IMR-90 (cell line): ENCODE measurements around the gene PRR36. TPM values are rescaled to one million over a fixed set of nuclear protein-coding genes. Genes with fewer than 3 reads are reported as not detected.

Experiments
- ATAC-seq: fragments of 200-7000 bp; cut with Tn5 transposase; 2 replicates; pipeline ENCODE4 v1.9.1; 2020; ENCODE audit warnings: low read depth, mild to moderate bottlenecking, moderate library complexity
- BruUV-seq: library from RNA; stranded (reverse); fragments of 400-500 nt; replicated peaks from 2 replicates; lab custom pipeline; 2021; lab: Mats Ljungman, UMichigan
- CTCF ChIA-PET: fragments of 300-600 bp; formaldehyde crosslinking; extraction: SDS; loops from one replicate; lab custom pipeline; 2021; ENCODE audit warnings: antibody characterized with exemption; lab: Yijun Ruan, JAX
- POLR2A ChIA-PET: fragments of 300-600 bp; sonication (Branson Sonifier 250); formaldehyde crosslinking; loops from one replicate; lab custom pipeline; 2022; ENCODE audit warnings: antibody characterized with exemption; ENCODE audit not compliant: unreplicated experiment; lab: Charles Lee
- DNase-seq: peaks from one replicate; pipeline ENCODE4 v3.0.0; 2013
- H2AFZ ChIP-seq: replicated peaks from 2 replicates; pipeline ENCODE3; 2013; ENCODE audit warnings: low read length, mild to moderate bottlenecking; ENCODE audit not compliant: poor library complexity
- H2AK5ac ChIP-seq: 2 replicates; pipeline ENCODE4 v1.6.1; 2013; ENCODE audit warnings: low read depth, low read length, inconsistent platforms
- H2AK9ac ChIP-seq: replicated peaks from 2 replicates; pipeline ENCODE3; 2013; ENCODE audit warnings: mild to moderate bottlenecking, low read depth, low read length, moderate library complexity; ENCODE audit not compliant: poor library complexity
- H2BK120ac ChIP-seq: 2 replicates; pipeline ENCODE4 v1.6.1; 2013; ENCODE audit warnings: low read depth, low read length, inconsistent platforms
- H2BK15ac ChIP-seq: 3 replicates; pipeline ENCODE4 v1.6.1; 2013; ENCODE audit warnings: low read depth, low read length, inconsistent platforms
- H2BK20ac ChIP-seq: 2 replicates; pipeline ENCODE4 v1.6.1; 2013; ENCODE audit warnings: low read depth, mild to moderate bottlenecking, inconsistent platforms, low read length, moderate library complexity
- H2BK5ac ChIP-seq: 2 replicates; pipeline ENCODE4 v1.6.1; 2013; ENCODE audit warnings: mild to moderate bottlenecking, low read depth, low read length, inconsistent platforms; ENCODE audit not compliant: poor library complexity, severe bottlenecking
- H3K14ac ChIP-seq: replicated peaks from 2 replicates; pipeline ENCODE4 v1.6.1; 2013; ENCODE audit warnings: low read depth, low read length, inconsistent platforms
- H3K18ac ChIP-seq: 2 replicates; pipeline ENCODE4 v1.6.1; 2013; ENCODE audit warnings: low read depth, low read length, control low read depth
- H3K23ac ChIP-seq: 2 replicates; pipeline ENCODE4 v1.6.1; 2013; ENCODE audit warnings: low read depth, low read length, inconsistent platforms
- H3K27ac ChIP-seq: 2 replicates; pipeline ENCODE4 v1.5.1; 2013; ENCODE audit warnings: mild to moderate bottlenecking, control low read depth, low read length; ENCODE audit not compliant: insufficient read depth
- H3K27me3 ChIP-seq: 2 replicates; pipeline ENCODE4 v1.6.1; 2013; ENCODE audit warnings: low read length; ENCODE audit not compliant: control insufficient read depth, insufficient read depth
- H3K36me3 ChIP-seq: 2 replicates; pipeline ENCODE4 v1.6.1; 2013; ENCODE audit warnings: low read length, mixed read lengths; ENCODE audit not compliant: control insufficient read depth, insufficient read depth
- H3K4ac ChIP-seq: 2 replicates; pipeline ENCODE4 v1.6.1; 2013; ENCODE audit warnings: low read depth, low read length, inconsistent platforms
- H3K4me1 ChIP-seq: 2 replicates; pipeline ENCODE4 v1.6.1; 2013; ENCODE audit warnings: low read length, mixed read lengths; ENCODE audit not compliant: control insufficient read depth, insufficient read depth
- H3K4me2 ChIP-seq: 2 replicates; pipeline ENCODE4 v1.6.1; 2013; ENCODE audit warnings: low read depth, mild to moderate bottlenecking, control low read depth, low read length, moderate library complexity
- H3K4me3 ChIP-seq: 2 replicates; pipeline ENCODE4 v1.5.1; 2013; ENCODE audit warnings: low read depth, mild to moderate bottlenecking, control low read depth, low read length, moderate library complexity; ENCODE audit not compliant: insufficient read depth
- H3K56ac ChIP-seq: 2 replicates; pipeline ENCODE4 v1.6.1; 2013; ENCODE audit warnings: low read length, inconsistent platforms; ENCODE audit not compliant: insufficient read depth; ENCODE audit errors: extremely low read depth
- H3K79me1 ChIP-seq, 2 experiments: 2 replicates each; pipeline ENCODE4 v1.6.1; 2013; ENCODE audit warnings: low read length in 2 of 2, inconsistent platforms in 1 of 2, low read depth in 1 of 2
- H3K9ac ChIP-seq: 2 replicates; pipeline ENCODE4 v1.6.1; 2013; ENCODE audit warnings: low read depth, low read length, control low read depth
- H3K9me1 ChIP-seq: 2 replicates; pipeline ENCODE4 v1.6.1; 2013; ENCODE audit warnings: low read length, inconsistent platforms; ENCODE audit not compliant: insufficient read depth
- H3K9me3 ChIP-seq: 2 replicates; pipeline ENCODE4 v1.6.1; 2013; ENCODE audit warnings: low read length; ENCODE audit not compliant: control insufficient read depth, insufficient read depth
- H4K20me1 ChIP-seq: 2 replicates; pipeline ENCODE4 v1.6.1; 2013; ENCODE audit warnings: low read length, inconsistent platforms; ENCODE audit not compliant: insufficient read depth
- H4K5ac ChIP-seq: 2 replicates; pipeline ENCODE4 v1.6.1; 2013; ENCODE audit warnings: mild to moderate bottlenecking, low read depth, low read length, control low read depth
- H4K8ac ChIP-seq, 2 experiments: 2 replicates each; pipeline ENCODE4 v1.6.1; 2013; ENCODE audit warnings: low read depth in 2 of 2, low read length in 2 of 2, control low read depth in 1 of 2, inconsistent platforms in 1 of 2
- H4K91ac ChIP-seq: 2 replicates; pipeline ENCODE4 v1.6.1; 2013; ENCODE audit warnings: low read depth, low read length, inconsistent platforms; ENCODE audit not compliant: insufficient read depth
- BHLHE40 ChIP-seq: fragments of 150-350 bp; IDR thresholded peaks from 2 replicates; pipeline ENCODE4 v1.6.1; 2016; ENCODE audit warnings: mild to moderate bottlenecking, low read depth, low read length
- CEBPB ChIP-seq: IDR thresholded peaks from 2 replicates; pipeline ENCODE4 v1.6.1; 2012; ENCODE audit warnings: low read depth, low read length, improper control_type of control experiment
- FOS ChIP-seq: fragments of 150-350 bp; IDR thresholded peaks from 2 replicates; pipeline ENCODE4 v1.6.1; 2016; ENCODE audit warnings: low read depth, low read length
- MXI1 ChIP-seq: IDR thresholded peaks from 2 replicates; pipeline ENCODE4 v1.6.1; 2012; ENCODE audit warnings: low read depth, mild to moderate bottlenecking, low read length, moderate library complexity, borderline replicate concordance
- POLR2A ChIP-seq: IDR thresholded peaks from 2 replicates; pipeline ENCODE4 v1.6.1; 2012; ENCODE audit warnings: mild to moderate bottlenecking, low read depth, low read length
- SMC3 ChIP-seq: fragments of 150-350 bp; IDR thresholded peaks from 2 replicates; pipeline ENCODE4 v1.6.1; 2016; ENCODE audit warnings: low read depth, mild to moderate bottlenecking, antibody characterized with exemption, low read length, moderate library complexity
- WGBS, 2 experiments: methylation state at CpG; one replicate each; pipeline versions ENCODE4 v1.1.5 to v1.1.7; 2013; ENCODE audit warnings: missing lambda C conversion rate in 2 of 2; ENCODE audit not compliant: insufficient read length in 1 of 2; ENCODE audit errors: extremely low coverage in 2 of 2; 5-methylcytosine and 5-hydroxymethylcytosine counted together
- dilution Hi-C: fragments of 300-500 bp; cut with HindIII; formaldehyde crosslinking; loops from one replicate; pipeline ENCODE4 v1.14.3; 2018; ENCODE audit warnings: low sequenced_read_pairs; ENCODE audit not compliant: unreplicated experiment
- in situ Hi-C: fragments of 300-500 bp; cut with MboI; formaldehyde crosslinking; loops from 3 replicates; pipeline ENCODE4 v1.14.3; 2019; ENCODE audit warnings: low sequenced_read_pairs, inconsistent platforms, mixed read lengths
- intact Hi-C: fragments of 100-400 bp; cut with micrococcal nuclease; formaldehyde crosslinking; loops from 2 replicates; pipeline ENCODE4 v1.10.0; 2022
- polyA plus RNA-seq, 3 experiments: library from polyadenylated mRNA; depleted of rRNA; stranded (reverse); fragments of >200 nt; gene quantifications; 2 replicates each; pipeline ENCODE4 v1.2.3, GENCODE V29; 2012; ENCODE audit warnings: low replicate concordance in 1 of 3
- total RNA-seq: library from RNA; depleted of rRNA; stranded (reverse); fragments of >200 nt; gene quantifications from 2 replicates; pipeline ENCODE4 v1.2.3, GENCODE V29; 2012

The PRR36 gene
- total and polyA plus RNA-seq, 2 of the 4 experiments (the other 2 are of a cell fraction), result 0.02 TPM; not detected in 1

DNA sequence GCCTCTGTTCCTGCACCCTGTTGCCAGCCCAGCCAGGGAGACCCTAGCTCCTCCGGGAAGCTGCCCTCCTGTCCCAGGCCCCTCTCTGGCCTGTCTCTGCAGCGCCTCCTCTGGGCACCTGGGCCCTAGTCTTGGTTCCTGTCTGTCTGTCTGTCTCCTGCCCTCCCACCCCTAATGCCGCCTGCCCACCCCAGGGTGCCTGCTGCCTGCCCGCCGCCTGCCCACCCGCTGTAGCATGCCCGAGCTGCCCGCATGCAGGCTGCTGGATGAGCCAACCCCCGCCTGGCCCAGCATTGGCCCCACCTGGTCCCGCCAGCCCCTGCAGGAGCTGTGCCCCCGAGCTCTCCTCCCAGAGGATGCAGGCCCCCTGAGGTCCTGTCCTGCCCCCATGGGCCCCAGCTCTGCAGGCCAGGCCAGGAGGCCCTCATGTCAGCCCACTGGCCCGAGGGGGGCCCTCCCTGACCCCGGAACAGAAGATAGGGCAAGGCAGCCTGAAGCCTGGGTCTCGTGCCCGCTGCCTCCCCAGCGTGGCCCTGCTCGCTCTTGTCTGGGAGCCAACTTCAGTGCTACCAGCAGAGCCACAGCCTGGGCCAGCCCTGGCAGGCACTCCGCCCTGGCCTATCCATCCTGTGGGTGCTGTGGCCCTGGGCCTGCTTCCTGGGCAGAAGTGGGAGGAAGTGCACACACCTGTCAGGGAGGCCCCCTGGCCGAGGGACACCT lies 34.7 kb upstream of the PRR36 start (continued):
- TF ChIP-seq MXI1, result no peak

DNA sequence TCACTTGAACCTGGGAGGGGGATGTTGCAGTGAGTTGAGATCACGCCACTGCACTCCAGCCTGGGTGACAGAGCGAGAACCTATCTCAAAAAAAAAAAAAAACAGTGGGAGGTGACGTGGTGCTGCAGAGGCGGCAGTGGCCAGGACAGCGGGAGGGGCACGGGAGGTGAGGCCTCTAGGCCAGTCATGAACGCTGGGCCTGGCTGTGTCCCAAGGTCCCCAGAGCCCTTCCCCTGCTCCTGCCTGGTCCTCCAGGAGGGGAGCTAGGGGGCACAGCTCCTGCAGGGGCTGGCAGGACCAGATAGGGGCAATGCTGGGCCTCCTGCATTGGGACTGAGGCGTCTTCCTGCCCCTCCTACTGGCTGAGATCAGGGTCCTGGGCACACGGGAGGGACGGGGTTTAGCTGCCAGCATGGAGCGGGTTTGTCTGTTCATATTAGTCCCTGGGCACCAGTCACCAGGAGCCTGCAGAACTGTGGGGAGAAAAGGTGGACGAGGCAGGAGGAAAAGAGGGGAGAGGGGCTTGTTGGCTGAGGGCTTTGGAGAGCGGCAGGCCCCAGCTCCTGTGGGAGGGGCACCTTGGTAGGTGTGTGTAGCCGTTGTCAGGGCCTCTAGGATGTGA lies 34.0 kb upstream of the PRR36 start:
- no peak overlapping the region for H3K18ac ChIP-seq
- peaks cover 34% of the 10 kb centered on the region for H3K36me3 ChIP-seq
- H3K4me2 ChIP-seq, result no peak overlapping the region
- 67% methylated on average over 4 of the region's 14 CpGs; no CpG with 5 or more reads in 1 of the 2 experiments for WGBS, 2 experiments
- H3K9ac ChIP-seq, result no peak overlapping the region
- peaks cover 50% of the 10 kb centered on the region for H4K20me1 ChIP-seq
- peaks cover 9 to 39% of the 10 kb centered on the region in 2 experiments; a peak in 3 of 4 replicates for H3K79me1 ChIP-seq
- intact Hi-C loops (no loop called here), in situ Hi-C loops (no loop called here), dilution Hi-C loops (no loop called here)
- H4K8ac ChIP-seq, result no peak overlapping the region
- ATAC-seq (no peak), DNase-seq (no peak)
- CTCF ChIA-PET, result no interaction called here
- no peak overlapping the region for H2BK15ac ChIP-seq
- H4K91ac ChIP-seq, result no peak overlapping the region
- no peak overlapping the region for H3K4ac ChIP-seq
- POLR2A ChIA-PET, result interaction anchor here (1.2 kb wide), 1 partner anchor 12 kb away, joined by 4 read pairs; the partner anchor contains the start of gene SNAPC2
- no peak overlapping the region for H2AFZ ChIP-seq
- peaks cover 4% of the 10 kb centered on the region; the same call in 1 of the 2 replicates for H3K9me1 ChIP-seq
- TF ChIP-seq SMC3, result no peak
- no peak for TF ChIP-seq FOS
- TF ChIP-seq POLR2A, result no peak
- TF ChIP-seq CEBPB, result no peak
- TF ChIP-seq MXI1, result no peak
- TF ChIP-seq BHLHE40, result no peak
- H3K4me1 ChIP-seq, result peaks cover 6% of the 10 kb centered on the region
- H3K27me3 ChIP-seq, result no peaks in the 10 kb centered on the region
- H3K14ac ChIP-seq, result no peak overlapping the region
- no peak overlapping the region for H3K27ac ChIP-seq
- no peak overlapping the region for H2BK120ac ChIP-seq
- H3K56ac ChIP-seq, result no peak overlapping the region
- no TSS peak for BruUV-seq
- H2AK5ac ChIP-seq, result no peak overlapping the region
- no peak overlapping the region for H3K4me3 ChIP-seq
- no peak overlapping the region for H2BK20ac ChIP-seq
- H3K9me3 ChIP-seq, result no peaks in the 10 kb centered on the region
- peak overlapping the region; percentile 28 for H2AK9ac ChIP-seq
- H4K5ac ChIP-seq, result no peak overlapping the region
- H3K23ac ChIP-seq, result no peak overlapping the region
- no peak overlapping the region for H2BK5ac ChIP-seq
